H1 (cell line): ENCODE data around the gene CNGA2. TPM values are rescaled to one million over a fixed set of nuclear protein-coding genes. Genes with fewer than 3 reads are reported as not detected.

Experiments used
- CTCF ChIA-PET: fragments of 300-600 bp; sonication (Branson Sonifier 250); formaldehyde crosslinking; loops from one replicate; lab custom pipeline; 2021; ENCODE audit not compliant: partially characterized antibody; lab: Charles Lee
- POLR2A ChIA-PET: fragments of 300-600 bp; sonication (Branson Sonifier 250); formaldehyde crosslinking; loops from one replicate; lab custom pipeline; 2021; ENCODE audit warnings: inconsistent platforms; ENCODE audit not compliant: partially characterized antibody; lab: Charles Lee
- DNase-seq, 2 experiments: peaks; one replicate each; pipeline versions ENCODE4 v3.0.0 to v3.0.0-alpha.2; 2010 to 2022; ENCODE audit warnings: low spot score in 2 of 2, low read depth in 1 of 2, mixed read lengths in 1 of 2
- FAIRE-seq: peaks from 2 replicates; lab custom pipeline; 2011; peaks lifted over from hg19 to GRCh38; lab: Jason Lieb, UNC
- H2AFZ ChIP-seq: 2 replicates; pipeline ENCODE4 v1.8.1; 2012; ENCODE audit warnings: low read length, inconsistent platforms
- H2AK5ac ChIP-seq: 2 replicates; pipeline ENCODE4 v1.6.1; 2013; ENCODE audit warnings: low read depth, low read length
- H2BK120ac ChIP-seq: replicated peaks from 2 replicates; pipeline ENCODE3; 2013; ENCODE audit warnings: low read depth, low read length, inconsistent platforms
- H2BK12ac ChIP-seq: 2 replicates; pipeline ENCODE4 v1.6.1; 2013; ENCODE audit warnings: low read depth, low read length
- H2BK15ac ChIP-seq: 2 replicates; pipeline ENCODE4 v1.6.1; 2013; ENCODE audit warnings: low read length
- H2BK20ac ChIP-seq: 2 replicates; pipeline ENCODE4 v1.6.1; 2013; ENCODE audit warnings: low read length
- H2BK5ac ChIP-seq: 2 replicates; pipeline ENCODE4 v1.6.1; 2013; ENCODE audit warnings: low read depth, low read length
- H3K14ac ChIP-seq: 2 replicates; pipeline ENCODE4 v1.6.1; 2013; ENCODE audit warnings: inconsistent platforms; ENCODE audit not compliant: insufficient read length
- H3K18ac ChIP-seq: 2 replicates; pipeline ENCODE4 v1.6.1; 2013; ENCODE audit warnings: low read length; ENCODE audit errors: extremely low read depth
- H3K23ac ChIP-seq: 2 replicates; pipeline ENCODE4 v1.6.1; 2013; ENCODE audit warnings: inconsistent platforms; ENCODE audit not compliant: insufficient read length
- H3K23me2 ChIP-seq: 2 replicates; pipeline ENCODE4 v1.6.1; 2013; ENCODE audit warnings: low read depth, low read length
- H3K27ac ChIP-seq: 2 replicates; pipeline ENCODE4 v1.6.1; 2011; ENCODE audit warnings: low read depth, low read length, inconsistent platforms
- H3K27me3 ChIP-seq, 4 experiments: replicated peaks in 1 of 4; 1 replicate in 1 of 4; 2 replicates in 3 of 4; pipeline versions ENCODE4 v1.6.1 to v1.8.1; 2011 to 2013; ENCODE audit warnings: low read length in 3 of 4, mild to moderate bottlenecking in 3 of 4, inconsistent platforms in 2 of 4, mixed read lengths in 2 of 4, moderate library complexity in 1 of 4; ENCODE audit not compliant: control insufficient read depth in 3 of 4, insufficient read depth in 3 of 4; ENCODE audit errors: extremely low read depth in 1 of 4
- H3K36me3 ChIP-seq, 4 experiments: 2 replicates each; pipeline versions ENCODE4 v1.6.1 to v1.8.1; 2011 to 2013; ENCODE audit warnings: mild to moderate bottlenecking in 4 of 4, low read length in 3 of 4, moderate library complexity in 2 of 4, control low read depth in 1 of 4, inconsistent platforms in 1 of 4; ENCODE audit not compliant: insufficient read depth in 4 of 4, control insufficient read depth in 2 of 4
- H3K4ac ChIP-seq: replicated peaks from 2 replicates; pipeline ENCODE3; 2013; ENCODE audit warnings: low read length, low read depth, mixed read lengths, inconsistent platforms; ENCODE audit not compliant: insufficient read length
- H3K4me1 ChIP-seq, 4 experiments: replicated peaks in 1 of 4; 1 replicate in 1 of 4; 2 replicates in 3 of 4; pipeline versions ENCODE4 v1.6.1 to v1.8.1; 2011 to 2013; ENCODE audit warnings: low read length in 3 of 4, inconsistent platforms in 2 of 4, mixed read lengths in 1 of 4; ENCODE audit not compliant: insufficient read depth in 4 of 4, control insufficient read depth in 3 of 4
- H3K4me2 ChIP-seq, 2 experiments: 2 replicates each; pipeline versions ENCODE4 v1.6.1 to v1.8.1; 2011 to 2013; ENCODE audit warnings: low read depth in 2 of 2, low read length in 2 of 2, control low read depth in 1 of 2, inconsistent platforms in 1 of 2, mild to moderate bottlenecking in 1 of 2; ENCODE audit not compliant: insufficient read depth in 1 of 2
- H3K4me3 ChIP-seq, 4 experiments: fragments of 200-600, 300-600 bp in 1 of 4; sonication (generic), shearing (Covaris generic), sonication (Bioruptor Twin) in 1 of 4; 2 replicates each; pipeline versions ENCODE4 v1.5.1 to v1.8.1; 2011 to 2016; ENCODE audit warnings: low read length in 4 of 4, low read depth in 3 of 4, control low read depth in 2 of 4, inconsistent platforms in 2 of 4, mild to moderate bottlenecking in 2 of 4, mixed read lengths in 1 of 4, moderate library complexity in 1 of 4; ENCODE audit not compliant: insufficient read depth in 2 of 4; ENCODE audit errors: extremely low read depth in 1 of 4
- H3K56ac ChIP-seq: replicated peaks from 2 replicates; pipeline ENCODE3; 2013; ENCODE audit warnings: low read depth, mild to moderate bottlenecking, mixed read lengths, low read length, inconsistent platforms; ENCODE audit not compliant: insufficient read length
- H3K79me1 ChIP-seq: 2 replicates; pipeline ENCODE4 v1.6.1; 2013; ENCODE audit warnings: low read depth, low read length, control low read depth
- H3K79me2 ChIP-seq, 2 experiments: 2 replicates each; pipeline versions ENCODE4 v1.6.1 to v1.8.1; 2012 to 2013; ENCODE audit warnings: low read length in 2 of 2, mild to moderate bottlenecking in 2 of 2, inconsistent platforms in 1 of 2; ENCODE audit not compliant: insufficient read depth in 2 of 2, control insufficient read depth in 1 of 2
- H3K9ac ChIP-seq, 4 experiments: replicated peaks in 1 of 4; 1 replicate in 1 of 4; 2 replicates in 3 of 4; pipeline versions ENCODE4 v1.6.1 to v1.8.1; 2011 to 2013; ENCODE audit warnings: low read depth in 3 of 4, low read length in 3 of 4, control low read depth in 2 of 4, mild to moderate bottlenecking in 2 of 4, moderate library complexity in 2 of 4, inconsistent platforms in 1 of 4; ENCODE audit errors: extremely low read depth in 1 of 4
- H3K9me3 ChIP-seq, 2 experiments: 2 replicates each; pipeline versions ENCODE4 v1.6.1 to v1.8.1; 2012 to 2013; ENCODE audit warnings: mild to moderate bottlenecking in 2 of 2, moderate library complexity in 2 of 2, control low read depth in 1 of 2, inconsistent platforms in 1 of 2, low read depth in 1 of 2, low read length in 1 of 2, mixed read lengths in 1 of 2; ENCODE audit not compliant: insufficient read depth in 2 of 2
- H4K20me1 ChIP-seq, 2 experiments: replicated peaks in 1 of 2; 2 replicates each; pipeline versions ENCODE3 to v1.8.1; 2011 to 2013; ENCODE audit warnings: inconsistent platforms in 2 of 2, low read length in 2 of 2, mild to moderate bottlenecking in 1 of 2; ENCODE audit not compliant: insufficient read depth in 2 of 2, control insufficient read depth in 1 of 2
- H4K5ac ChIP-seq: 2 replicates; pipeline ENCODE4 v1.6.1; 2013; ENCODE audit warnings: low read length, low read depth, mixed read lengths, inconsistent platforms; ENCODE audit not compliant: insufficient read length
- H4K8ac ChIP-seq: 2 replicates; pipeline ENCODE4 v1.8.0; 2013; ENCODE audit warnings: mild to moderate bottlenecking, moderate library complexity, low read length, inconsistent platforms; ENCODE audit not compliant: insufficient read depth; ENCODE audit errors: extremely low read depth
- H4K91ac ChIP-seq: replicated peaks from 2 replicates; pipeline ENCODE3; 2013; ENCODE audit warnings: low read length, mixed read lengths, inconsistent platforms; ENCODE audit not compliant: insufficient read length
- CHD1 ChIP-seq: IDR thresholded peaks from 2 replicates; pipeline ENCODE4 v1.6.1; 2012; ENCODE audit warnings: low read depth, low read length, improper control_type of control experiment
- KDM1A ChIP-seq: fragments of 200-600, 300-600 bp; sonication (generic); IDR thresholded peaks from 2 replicates; pipeline ENCODE4 v1.7.1; 2016; ENCODE audit warnings: mild to moderate bottlenecking, low read length, borderline replicate concordance
- KDM5A ChIP-seq: fragments of 200-600 bp; IDR thresholded peaks from 2 replicates; pipeline ENCODE4 v1.7.1; 2012; ENCODE audit warnings: mild to moderate bottlenecking, low read length, inconsistent platforms, mixed read lengths
- POU5F1 ChIP-seq: IDR thresholded peaks from 2 replicates; pipeline ENCODE4 v1.6.1; 2011; ENCODE audit warnings: low read depth, mild to moderate bottlenecking, low read length, moderate library complexity
- YY1 ChIP-seq: IDR thresholded peaks from 2 replicates; pipeline ENCODE4 v1.6.1; 2011; ENCODE audit warnings: low read depth, mild to moderate bottlenecking, low read length
- WGBS, 2 experiments: shearing (Covaris generic) in 1 of 2; methylation state at CpG; one replicate each; pipeline versions ENCODE4 v1.1.6 to v1.1.7; 2013 to 2015; ENCODE audit warnings: low lambda C conversion rate in 2 of 2, mixed read lengths in 2 of 2, inconsistent platforms in 1 of 2, low coverage in 1 of 2, missing lambda C conversion rate in 1 of 2; ENCODE audit not compliant: insufficient replicate concordance in 2 of 2, insufficient coverage in 1 of 2, insufficient read length in 1 of 2; ENCODE audit errors: extremely low coverage in 1 of 2, missing lambda C conversion rate in 1 of 2; 5-methylcytosine and 5-hydroxymethylcytosine counted together
- polyA plus RNA-seq, 7 experiments: library from polyadenylated mRNA; depleted of rRNA in 3 of 7; stranded (reverse) in 5 of 7; unstranded in 2 of 7; fragments of >200 nt in 5 of 7; fragments of 200-250 nt in 2 of 7; gene quantifications; 1 replicate in 5 of 7; 2 replicates in 1 of 7; 4 replicates in 1 of 7; pipeline versions ENCODE4 v1.2.1 to v1.2.3, GENCODE V29; 2011 to 2013; ENCODE audit warnings: missing spikeins in 2 of 7, mixed read lengths in 2 of 7
- total RNA-seq: library from RNA; stranded (reverse); fragmentation: NEBNext Ultra II Directional; extraction: Animal tissue kit (Norgen Biotek cat#: 25700); gene quantifications from 2 replicates; pipeline ENCODE4 v1.2.1, GENCODE V29; 2021

The CNGA2 gene
- total and polyA plus RNA-seq, 2 of the 8 experiments (the other 6 are each of a cell fraction or from before 2014, with no cell fraction given) = not detected

GRCh38 chrX:151779258-151779657, 44.7 kb downstream of the CNGA2 start:
- ChIA-PET CTCF (no interaction called here), POLR2A (no interaction called here)
- Histone ChIP-seq H3K9me3 (no peaks in the 10 kb centered on the region), H3K27ac (no peak overlapping the region), H2BK20ac (no peak overlapping the region), H2AFZ (no peak overlapping the region), H4K91ac (no peak overlapping the region), H3K4me3 (no peak overlapping the region), H3K27me3 (no peaks in the 10 kb centered on the region), H3K56ac (no peak overlapping the region), H2AK5ac (no peak overlapping the region), H3K23me2 (no peaks in the 10 kb centered on the region), H3K4me2 (no peak overlapping the region), H4K5ac (no peak overlapping the region), H3K4me1 (no peaks in the 10 kb centered on the region), H3K4ac (no peak overlapping the region), H2BK120ac (no peak overlapping the region), H3K9ac (no peak overlapping the region), H3K18ac (no peak overlapping the region), H2BK5ac (no peak overlapping the region), H3K36me3 (no peaks in the 10 kb centered on the region), H4K20me1 (no peaks in the 10 kb centered on the region), H3K14ac (no peak overlapping the region), H2BK12ac (no peak overlapping the region), H4K8ac (no peak overlapping the region), H3K79me2 (no peaks in the 10 kb centered on the region), H2BK15ac (no peak overlapping the region), H3K23ac (no peak overlapping the region), H3K79me1 (no peaks in the 10 kb centered on the region)
- DNase-seq (no peak), FAIRE-seq (no peak)
- TF ChIP-seq POU5F1 = no peak
- no peak for TF ChIP-seq KDM5A
- TF ChIP-seq CHD1 = no peak
- no peak for TF ChIP-seq KDM1A
- TF ChIP-seq YY1 = no peak
- WGBS, 2 experiments = 89% methylated on average over 3 of the region's 4 CpGs; no CpG with 5 or more reads in 1 of the 2 experiments
